Neural progenitor cell (in vitro differentiated cells): Measurements from ENCODE around the gene OR6F1. TPM values are rescaled to one million over a fixed set of nuclear protein-coding genes. Genes with fewer than 3 reads are reported as not detected.
"Not testable (repeated sequence)": the region's sequence is repeated elsewhere in the genome, so short reads cannot be mapped to it uniquely, and the experiment has no call there.

Experiments
- DNase-seq: peaks from one replicate; pipeline ENCODE4 v3.0.0-alpha.2; 2016; ENCODE audit warnings: low spot score
- H2AFZ ChIP-seq: fragments of 200-600 bp; sonication (generic); replicated peaks from 2 replicates; pipeline ENCODE4 v1.6.1; 2016; ENCODE audit warnings: antibody characterized with exemption
- H3F3A ChIP-seq: fragments of 200-600 bp; sonication (generic); 2 replicates; pipeline ENCODE4 v1.6.1; 2016; ENCODE audit warnings: antibody characterized with exemption, low read depth
- H3K27ac ChIP-seq: fragments of 200-600 bp; sonication (generic); 2 replicates; pipeline ENCODE4 v1.5.1; 2016; ENCODE audit warnings: mild to moderate bottlenecking
- H3K27me3 ChIP-seq: fragments of 200-600 bp; sonication (generic); 2 replicates; pipeline ENCODE4 v1.6.1; 2016; ENCODE audit warnings: mild to moderate bottlenecking, moderate library complexity
- H3K36me3 ChIP-seq: fragments of 200-600 bp; sonication (generic); 2 replicates; pipeline ENCODE4 v1.5.1; 2016
- H3K4me1 ChIP-seq: fragments of 200-600 bp; sonication (generic); 2 replicates; pipeline ENCODE4 v1.6.1; 2016; ENCODE audit warnings: mixed run types
- H3K4me2 ChIP-seq: fragments of 200-600 bp; sonication (generic); 2 replicates; pipeline ENCODE4 v1.6.1; 2016
- H3K4me3 ChIP-seq: fragments of 200-600 bp; sonication (generic); 2 replicates; pipeline ENCODE4 v1.5.1; 2016
- H3K79me2 ChIP-seq: fragments of 200-600 bp; sonication (generic); 2 replicates; pipeline ENCODE4 v1.6.1; 2016; ENCODE audit warnings: low read depth
- H3K9ac ChIP-seq: fragments of 200-600 bp; sonication (generic); 2 replicates; pipeline ENCODE4 v1.6.1; 2016
- H3K9me3 ChIP-seq: fragments of 200-600 bp; sonication (generic); 2 replicates; pipeline ENCODE4 v1.5.1; 2016; ENCODE audit warnings: low read depth
- H4K20me1 ChIP-seq: fragments of 200-600 bp; sonication (generic); 2 replicates; pipeline ENCODE4 v1.6.1; 2016; ENCODE audit warnings: low read depth
- H3K27ac Mint-ChIP-seq: 3 replicates; pipeline ENCODE4 v1.8.0; 2021; ENCODE audit warnings: mixed read lengths
- H3K27me3 Mint-ChIP-seq: 2 replicates; pipeline ENCODE4 v1.8.0; 2022; ENCODE audit warnings: low read depth, mild to moderate bottlenecking, inconsistent platforms, moderate library complexity, mixed read lengths; ENCODE audit not compliant: insufficient read depth
- H3K36me3 Mint-ChIP-seq: 3 replicates; pipeline ENCODE4 v1.8.0; 2021; ENCODE audit warnings: mixed read lengths
- H3K4me1 Mint-ChIP-seq: 3 replicates; pipeline ENCODE4 v1.8.0; 2021; ENCODE audit warnings: mixed read lengths
- H3K4me3 Mint-ChIP-seq: 3 replicates; pipeline ENCODE4 v1.8.0; 2021; ENCODE audit warnings: mild to moderate bottlenecking, moderate library complexity, mixed read lengths
- H3K9me3 Mint-ChIP-seq: 3 replicates; pipeline ENCODE4 v1.8.0; 2020; ENCODE audit warnings: mixed read lengths
- CTCF ChIP-seq: fragments of 200-600 bp; sonication (generic); IDR thresholded peaks from 2 replicates; pipeline ENCODE4 v1.5.1; 2017; ENCODE audit warnings: antibody characterized with exemption, mild to moderate bottlenecking
- EZH2 ChIP-seq: fragments of 200-600 bp; sonication (generic); IDR thresholded peaks from 2 replicates; pipeline ENCODE4 v1.6.1; 2017; ENCODE audit warnings: antibody characterized with exemption, mild to moderate bottlenecking, moderate library complexity
- EZH2phosphoT487 ChIP-seq: fragments of 200-600 bp; sonication (generic); IDR thresholded peaks from 2 replicates; pipeline ENCODE4 v1.6.1; 2017; ENCODE audit warnings: antibody characterized with exemption
- total RNA-seq: library from RNA; depleted of rRNA; stranded (reverse); fragments of >200 nt; gene quantifications from 2 replicates; pipeline ENCODE4 v1.2.3, GENCODE V29; 2015; ENCODE audit warnings: low replicate concordance

OR6F1 gene
- total RNA-seq, 1 donor from 2014 or later, result not detected

- H3K79me2 ChIP-seq, result no peaks in the 10 kb centered on the region
- no peaks in the 10 kb centered on the region for H3K27me3 ChIP-seq
- H3F3A ChIP-seq, result no peaks in the 10 kb centered on the region
- no peak overlapping the region for H3K4me2 ChIP-seq
- peaks cover 17% of the 10 kb centered on the region for H3K9me3 ChIP-seq
- no peaks in the 10 kb centered on the region for H3K4me1 ChIP-seq
- Mint-ChIP-seq H3K9me3 (no peaks in the 10 kb centered on the region), H3K27me3 (peaks cover 3% of the 10 kb centered on the region), H3K4me1 (no peaks in the 10 kb centered on the region), H3K36me3 (no peaks in the 10 kb centered on the region), H3K27ac (no peak overlapping the region), H3K4me3 (no peak overlapping the region)
- H2AFZ ChIP-seq, result no peak overlapping the region
- no peaks in the 10 kb centered on the region for H3K36me3 ChIP-seq
- no peak for DNase-seq
- no peak overlapping the region for H3K4me3 ChIP-seq
- H4K20me1 ChIP-seq, result no peaks in the 10 kb centered on the region
- H3K27ac ChIP-seq, result no peak overlapping the region
- H3K9ac ChIP-seq, result no peak overlapping the region
- no peak for TF ChIP-seq CTCF
- TF ChIP-seq EZH2, result no peak
- no peak for TF ChIP-seq EZH2phosphoT487
Measured at GRCh38 chr1:247721222-247721621, 4.8 kb upstream of the OR6F1 start.

GRCh38 chr1:247713753-247714152, 2.7 kb downstream of the OR6F1 start:
- H3K27me3 ChIP-seq, result no peaks in the 10 kb centered on the region
- no peak overlapping the region for H2AFZ ChIP-seq
- H3K4me3 ChIP-seq, result no peak overlapping the region
- TF ChIP-seq EZH2 (no peak), CTCF (no peak), EZH2phosphoT487 (no peak)
- no peaks in the 10 kb centered on the region for H4K20me1 ChIP-seq
- Mint-ChIP-seq H3K4me3 (no peak overlapping the region), H3K27ac (no peak overlapping the region), H3K27me3 (peaks cover 2% of the 10 kb centered on the region), H3K36me3 (no peaks in the 10 kb centered on the region), H3K4me1 (no peaks in the 10 kb centered on the region), H3K9me3 (peaks cover 3% of the 10 kb centered on the region)
- no peaks in the 10 kb centered on the region for H3F3A ChIP-seq
- H3K27ac ChIP-seq, result no peak overlapping the region
- H3K9me3 ChIP-seq, result peaks cover 2% of the 10 kb centered on the region
- DNase-seq, result no peak
- no peaks in the 10 kb centered on the region for H3K4me1 ChIP-seq
- H3K79me2 ChIP-seq, result no peaks in the 10 kb centered on the region
- H3K4me2 ChIP-seq, result no peak overlapping the region
- H3K9ac ChIP-seq, result no peak overlapping the region
- no peaks in the 10 kb centered on the region for H3K36me3 ChIP-seq

GRCh38 chr1:247710681-247711080, 5.8 kb downstream of the OR6F1 start:
- H3K27ac ChIP-seq, H3K36me3 Mint-ChIP-seq, H3K9me3 ChIP-seq, H3K4me3 ChIP-seq, H3K4me3 Mint-ChIP-seq, H3K9me3 Mint-ChIP-seq, H3K4me1 Mint-ChIP-seq, DNase-seq, H3K4me2 ChIP-seq, H3K79me2 ChIP-seq, H3F3A ChIP-seq, H3K4me1 ChIP-seq, H3K9ac ChIP-seq, H4K20me1 ChIP-seq, H3K36me3 ChIP-seq, H3K27ac Mint-ChIP-seq, H2AFZ ChIP-seq, H3K27me3 ChIP-seq, H3K27me3 Mint-ChIP-seq: not testable (repeated sequence)

GRCh38 chr1:247701338-247701737, 15.1 kb downstream of the OR6F1 start:
- no peak overlapping the region for H3K4me3 Mint-ChIP-seq
- H3K4me1 Mint-ChIP-seq, result no peaks in the 10 kb centered on the region
- no peaks in the 10 kb centered on the region for H3K9me3 Mint-ChIP-seq
- Histone ChIP-seq H2AFZ (no peak overlapping the region), H3K9ac (no peak overlapping the region), H3K27ac (no peak overlapping the region), H3K79me2 (no peaks in the 10 kb centered on the region), H4K20me1 (no peaks in the 10 kb centered on the region), H3K36me3 (no peaks in the 10 kb centered on the region), H3K27me3 (no peaks in the 10 kb centered on the region), H3K4me3 (no peak overlapping the region), H3K9me3 (peaks cover 18% of the 10 kb centered on the region), H3K4me2 (no peak overlapping the region), H3K4me1 (no peaks in the 10 kb centered on the region), H3F3A (peaks cover 2% of the 10 kb centered on the region)
- H3K27me3 Mint-ChIP-seq, result peaks cover 6% of the 10 kb centered on the region
- no peak for DNase-seq
- no peak for TF ChIP-seq CTCF
- no peak for TF ChIP-seq EZH2
- no peak for TF ChIP-seq EZH2phosphoT487
- no peak overlapping the region for H3K27ac Mint-ChIP-seq
- no peaks in the 10 kb centered on the region for H3K36me3 Mint-ChIP-seq
